H9 (cell line): ENCODE results near the gene CA12. TPM values are rescaled to one million over a fixed set of nuclear protein-coding genes. Genes with fewer than 3 reads are reported as not detected.
A peak's percentile ranks its signal among the peaks of the same experiment; 100 is the strongest.

Experiments
- DNase-seq: peaks from one replicate; pipeline ENCODE4 v3.0.0-alpha.2; 2017
- H2AFZ ChIP-seq: one replicate; pipeline ENCODE4 v1.6.1; 2013; ENCODE audit warnings: mild to moderate bottlenecking, low read length, control low read depth, moderate library complexity
- H2AK5ac ChIP-seq: 2 replicates; pipeline ENCODE4 v1.6.1; 2013; ENCODE audit warnings: low read length, control low read depth, mixed read lengths; ENCODE audit not compliant: insufficient read length
- H2BK120ac ChIP-seq: one replicate; pipeline ENCODE4 v1.6.1; 2013; ENCODE audit warnings: low read depth, mild to moderate bottlenecking, low read length, control low read depth, inconsistent platforms; ENCODE audit not compliant: poor library complexity, severe bottlenecking
- H2BK12ac ChIP-seq: 2 replicates; pipeline ENCODE4 v1.6.1; 2013; ENCODE audit warnings: low read length, control low read depth, mixed read lengths, low read depth; ENCODE audit not compliant: insufficient read length
- H2BK15ac ChIP-seq: 2 replicates; pipeline ENCODE4 v1.6.1; 2013; ENCODE audit warnings: low read depth, low read length, control low read depth
- H2BK20ac ChIP-seq: one replicate; pipeline ENCODE4 v1.6.1; 2013; ENCODE audit warnings: low read depth, mild to moderate bottlenecking, low read length, control low read depth, inconsistent platforms; ENCODE audit not compliant: poor library complexity, severe bottlenecking
- H2BK5ac ChIP-seq: 2 replicates; pipeline ENCODE4 v1.6.1; 2013; ENCODE audit warnings: low read length, control low read depth, mixed read lengths; ENCODE audit not compliant: insufficient read length
- H3K14ac ChIP-seq: 2 replicates; pipeline ENCODE4 v1.6.1; 2013; ENCODE audit warnings: low read length, control low read depth; ENCODE audit not compliant: insufficient read depth
- H3K18ac ChIP-seq: 2 replicates; pipeline ENCODE4 v1.6.1; 2013; ENCODE audit warnings: low read depth, mild to moderate bottlenecking, mixed read lengths, low read length, control low read depth; ENCODE audit not compliant: insufficient read length
- H3K23ac ChIP-seq: 2 replicates; pipeline ENCODE4 v1.6.1; 2013; ENCODE audit warnings: low read length, control low read depth, mixed read lengths, low read depth; ENCODE audit not compliant: insufficient read length
- H3K23me2 ChIP-seq: 2 replicates; pipeline ENCODE4 v1.6.1; 2013; ENCODE audit warnings: low read depth, mild to moderate bottlenecking, mixed read lengths, low read length, control low read depth; ENCODE audit not compliant: insufficient read length, poor library complexity, severe bottlenecking
- H3K27ac ChIP-seq: 2 replicates; pipeline ENCODE4 v1.5.1; 2013; ENCODE audit warnings: low read length, control low read depth, mixed read lengths, low read depth; ENCODE audit not compliant: insufficient read length
- H3K27me3 ChIP-seq: 2 replicates; pipeline ENCODE4 v1.6.1; 2013; ENCODE audit warnings: low read length, control low read depth, inconsistent platforms; ENCODE audit not compliant: insufficient read depth
- H3K4ac ChIP-seq: 2 replicates; pipeline ENCODE4 v1.6.1; 2013; ENCODE audit warnings: low read depth, mild to moderate bottlenecking, control low read depth, inconsistent platforms, low read length, moderate library complexity
- H3K4me1 ChIP-seq: 2 replicates; pipeline ENCODE4 v1.6.1; 2013; ENCODE audit warnings: low read length, control low read depth, inconsistent platforms; ENCODE audit not compliant: insufficient read depth
- H3K4me2 ChIP-seq: 2 replicates; pipeline ENCODE4 v1.6.1; 2013; ENCODE audit warnings: low read length, control low read depth, mixed read lengths; ENCODE audit not compliant: insufficient read length, insufficient read depth
- H3K56ac ChIP-seq: 2 replicates; pipeline ENCODE4 v1.6.1; 2013; ENCODE audit warnings: low read depth, mild to moderate bottlenecking, mixed read lengths, low read length, control low read depth; ENCODE audit not compliant: insufficient read length
- H3K79me1 ChIP-seq: 2 replicates; pipeline ENCODE4 v1.6.1; 2013; ENCODE audit warnings: low read depth, mild to moderate bottlenecking, moderate library complexity, low read length, control low read depth, inconsistent platforms; ENCODE audit not compliant: insufficient read depth, poor library complexity, severe bottlenecking
- H3K79me2 ChIP-seq: 2 replicates; pipeline ENCODE4 v1.6.1; 2013; ENCODE audit warnings: low read length, control low read depth, inconsistent platforms; ENCODE audit not compliant: insufficient read depth
- H3K9ac ChIP-seq: 2 replicates; pipeline ENCODE4 v1.6.1; 2013; ENCODE audit warnings: low read length, control low read depth, mixed read lengths; ENCODE audit not compliant: insufficient read length; ENCODE audit errors: extremely low read depth
- H3K9me3 ChIP-seq: one replicate; pipeline ENCODE4 v1.6.1; 2013; ENCODE audit warnings: low read depth, low read length, inconsistent platforms; ENCODE audit not compliant: control insufficient read depth
- H3T11ph ChIP-seq: one replicate; pipeline ENCODE4 v1.6.1; 2013; ENCODE audit warnings: mild to moderate bottlenecking, low read length, control low read depth, inconsistent platforms
- H4K20me1 ChIP-seq: one replicate; pipeline ENCODE4 v1.6.1; 2013; ENCODE audit not compliant: control insufficient read depth, insufficient read length, insufficient read depth
- H4K5ac ChIP-seq: 2 replicates; pipeline ENCODE4 v1.6.1; 2013; ENCODE audit warnings: low read depth, mild to moderate bottlenecking, mixed read lengths, low read length, control low read depth; ENCODE audit not compliant: insufficient read length
- H4K8ac ChIP-seq: replicated peaks from 2 replicates; pipeline ENCODE4 v1.6.1; 2013; ENCODE audit warnings: low read length, control low read depth, mixed read lengths, low read depth; ENCODE audit not compliant: insufficient read length
- H4K91ac ChIP-seq: 2 replicates; pipeline ENCODE4 v1.6.1; 2013; ENCODE audit warnings: low read depth, mild to moderate bottlenecking, moderate library complexity, mixed read lengths, low read length, control low read depth; ENCODE audit not compliant: insufficient read length
- H3K27ac Mint-ChIP-seq, 3 experiments: 2 replicates in 2 of 3; 3 replicates in 1 of 3; pipeline ENCODE4 v1.8.0; 2020 to 2021; ENCODE audit warnings: mixed read lengths in 3 of 3, mild to moderate bottlenecking in 1 of 3, moderate library complexity in 1 of 3
- H3K27me3 Mint-ChIP-seq: 2 replicates; pipeline ENCODE4 v1.8.0; 2021; ENCODE audit warnings: low read depth, mild to moderate bottlenecking, moderate library complexity, mixed read lengths
- H3K36me3 Mint-ChIP-seq, 3 experiments: 2 replicates in 2 of 3; 3 replicates in 1 of 3; pipeline ENCODE4 v1.8.0; 2020 to 2021; ENCODE audit warnings: low read depth in 3 of 3, mixed read lengths in 3 of 3; ENCODE audit not compliant: insufficient read depth in 1 of 3
- H3K4me1 Mint-ChIP-seq, 2 experiments: 2 replicates each; pipeline ENCODE4 v1.8.0; 2020; ENCODE audit warnings: mixed read lengths in 2 of 2
- H3K4me3 Mint-ChIP-seq, 2 experiments: 2 replicates in 1 of 2; 3 replicates in 1 of 2; pipeline ENCODE4 v1.8.0; 2020 to 2021; ENCODE audit warnings: mild to moderate bottlenecking in 2 of 2, mixed read lengths in 2 of 2, moderate library complexity in 1 of 2
- H3K9me3 Mint-ChIP-seq, 2 experiments: 2 replicates in 1 of 2; 3 replicates in 1 of 2; pipeline ENCODE4 v1.8.0; 2020; ENCODE audit warnings: mild to moderate bottlenecking in 2 of 2, mixed read lengths in 2 of 2, moderate library complexity in 1 of 2
- CTCF ChIP-seq: fragments of 200-600 bp; sonication (generic); conservative IDR thresholded peaks from 3 replicates; pipeline ENCODE4 v1.8.0; 2021; ENCODE audit warnings: antibody characterized with exemption, mild to moderate bottlenecking
- WGBS: extraction: QIAGEN DNeasy Blood & Tissue Kit; methylation state at CpG from one replicate; pipeline ENCODE4 v1.1.7; 2013; ENCODE audit warnings: missing lambda C conversion rate, low lambda C conversion rate, mixed read lengths; ENCODE audit not compliant: insufficient read length; ENCODE audit errors: extremely low coverage; 5-methylcytosine and 5-hydroxymethylcytosine counted together
- total RNA-seq: library from RNA; stranded (reverse); gene quantifications from 2 replicates; pipeline ENCODE4 v1.2.1, GENCODE V29; 2021

The CA12 gene
- total RNA-seq, 1 experiment from 2014 or later: 0.68 TPM

DNA sequence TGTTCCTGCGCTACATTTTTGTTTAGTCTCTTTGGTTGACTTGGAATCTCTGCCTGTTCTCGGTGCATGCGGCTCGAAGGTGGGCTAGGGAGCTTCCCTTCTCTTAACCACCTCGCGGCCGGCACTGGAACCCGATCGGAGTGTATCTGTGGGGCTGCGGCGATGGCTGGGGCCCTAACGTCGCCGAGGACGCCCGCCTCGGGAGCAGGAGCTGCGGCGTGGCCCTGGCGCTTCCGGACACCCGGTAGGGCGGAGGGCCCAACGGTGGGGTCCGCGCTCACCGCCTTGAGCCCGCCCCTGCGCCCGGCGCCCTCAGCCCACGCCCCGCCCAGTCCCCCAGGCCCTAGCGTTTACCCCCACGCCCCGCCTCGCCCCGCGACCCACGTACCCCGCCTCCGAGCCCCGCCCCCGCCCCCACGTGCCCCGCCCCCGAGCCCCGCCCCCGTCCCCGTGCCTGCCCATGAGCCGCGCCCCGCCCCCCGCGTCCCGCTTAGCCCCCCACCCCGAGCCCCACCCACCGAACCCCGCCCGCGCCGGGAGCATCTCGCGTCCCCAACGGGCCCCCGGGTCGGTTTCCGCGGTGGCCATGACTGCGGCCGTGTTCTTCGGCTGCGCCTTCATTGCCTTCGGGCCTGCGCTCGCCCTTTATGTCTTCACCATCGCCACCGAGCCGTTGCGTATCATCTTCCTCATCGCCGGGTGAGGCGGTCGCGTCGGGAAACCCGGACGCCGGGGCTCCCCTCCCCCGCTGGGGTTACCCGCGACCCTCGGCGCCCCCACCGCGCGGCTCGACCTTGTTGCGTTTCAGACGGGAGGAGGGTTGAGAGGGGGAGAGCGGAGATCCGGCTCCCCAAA, 104.4 kb downstream of the CA12 start, which contains the start of gene APH1B:
Gene APH1B, plus strand, starts transcription at position 568 of the 855 bp plus-strand sequence. Its CDS starts 19 bp downstream, at position 587.
- no peaks in the 10 kb centered on the region for H3K9me3 ChIP-seq
- H3K4me3 Mint-ChIP-seq: peak within 1 kb of the TSS; percentile 81 to 93
- H3K23me2 ChIP-seq: peaks cover 13% of the 10 kb centered on the region
- peaks cover 6% of the 10 kb centered on the region for H3K27me3 Mint-ChIP-seq
- no peak within 1 kb of the TSS for H3T11ph ChIP-seq
- no peak within 1 kb of the TSS for H2BK20ac ChIP-seq
- no peak within 1 kb of the TSS for H3K4ac ChIP-seq
- H3K27me3 ChIP-seq: no peaks in the 10 kb centered on the region
- DNase-seq: peak; percentile 84
- H3K9me3 Mint-ChIP-seq: peaks cover 13% of the 10 kb centered on the region in 2 experiments
- no peaks in the 10 kb centered on the region for H3K79me1 ChIP-seq
- H4K8ac ChIP-seq: no peak within 1 kb of the TSS
- no peak within 1 kb of the TSS for H3K27ac ChIP-seq
- no peaks in the 10 kb centered on the region for H4K20me1 ChIP-seq
- H2BK12ac ChIP-seq: peak within 1 kb of the TSS; percentile 66
- H3K23ac ChIP-seq: no peak within 1 kb of the TSS
- peak within 1 kb of the TSS; percentile 50 for H2AFZ ChIP-seq
- no peak within 1 kb of the TSS for H3K56ac ChIP-seq
- H3K4me2 ChIP-seq: peak within 1 kb of the TSS; percentile 99
- no peak within 1 kb of the TSS for H4K91ac ChIP-seq
- no peak within 1 kb of the TSS for H2BK5ac ChIP-seq
- no peak within 1 kb of the TSS for H2BK120ac ChIP-seq
- TF ChIP-seq CTCF: peak; percentile 22; the same call in 1 of the 3 replicates
- peak within 1 kb of the TSS in 1 of 3 experiments; percentile 87; a peak in 3 of 7 replicates for H3K27ac Mint-ChIP-seq
- H3K9ac ChIP-seq: peak within 1 kb of the TSS; percentile 56
- peak within 1 kb of the TSS; percentile 38 for H3K14ac ChIP-seq
- no peaks in the 10 kb centered on the region for H3K79me2 ChIP-seq
- H2BK15ac ChIP-seq: no peak within 1 kb of the TSS
- peaks cover 23% of the 10 kb centered on the region in 2 experiments for H3K4me1 Mint-ChIP-seq
- H3K36me3 Mint-ChIP-seq: peaks cover 8 to 23% (median 17%) of the 10 kb centered on the region in 3 experiments
- WGBS: no CpG with 5 or more reads among the region's 102 CpGs
- H3K18ac ChIP-seq: peak within 1 kb of the TSS; percentile 78
- peaks cover 2% of the 10 kb centered on the region; the same call in 1 of the 2 replicates for H3K4me1 ChIP-seq
- no peak within 1 kb of the TSS for H4K5ac ChIP-seq
- no peak within 1 kb of the TSS for H2AK5ac ChIP-seq
